Osteocyte (in vitro differentiated cells): ENCODE measurements around the gene MAST1. TPM values are rescaled to one million over a fixed set of nuclear protein-coding genes. Genes with fewer than 3 reads are reported as not detected.
A peak's percentile ranks its signal among the peaks of the same experiment; 100 is the strongest.
"Not testable (repeated sequence)": the region's sequence is repeated elsewhere in the genome, so short reads cannot be mapped to it uniquely, and the experiment has no call there.

Experiments
- DNase-seq: peaks from one replicate; pipeline ENCODE4 v3.0.0; 2021; ENCODE audit warnings: mixed read lengths; ENCODE audit not compliant: unreplicated experiment; ENCODE audit errors: extremely low spot score
- H3K27ac Mint-ChIP-seq: one replicate; pipeline ENCODE4 v1.8.0; 2021; ENCODE audit warnings: mild to moderate bottlenecking, mixed read lengths; ENCODE audit not compliant: unreplicated experiment
- H3K27me3 Mint-ChIP-seq: one replicate; pipeline ENCODE4 v1.8.0; 2021; ENCODE audit warnings: mixed read lengths; ENCODE audit not compliant: unreplicated experiment
- H3K36me3 Mint-ChIP-seq: one replicate; pipeline ENCODE4 v1.8.0; 2021; ENCODE audit warnings: mixed read lengths; ENCODE audit not compliant: unreplicated experiment
- H3K4me1 Mint-ChIP-seq: one replicate; pipeline ENCODE4 v1.8.0; 2021; ENCODE audit warnings: mixed read lengths; ENCODE audit not compliant: unreplicated experiment
- H3K4me3 Mint-ChIP-seq: one replicate; pipeline ENCODE4 v1.8.0; 2021; ENCODE audit warnings: mild to moderate bottlenecking, moderate library complexity, mixed read lengths; ENCODE audit not compliant: unreplicated experiment
- H3K9me3 Mint-ChIP-seq: one replicate; pipeline ENCODE4 v1.8.0; 2021; ENCODE audit warnings: mixed read lengths; ENCODE audit not compliant: unreplicated experiment
- total RNA-seq: library from RNA; stranded (reverse); gene quantifications from 2 replicates; pipeline ENCODE4 v1.2.1, GENCODE V29; 2021
- TF ChIP-seq, protein P1 (sequence below): fragments of 200-600 bp; sonication (generic); IDR thresholded peaks from 2 replicates; pipeline ENCODE4 v1.5.0; 2021; ENCODE audit warnings: antibody characterized with exemption, mild to moderate bottlenecking, moderate library complexity

MAST1 gene
- total RNA-seq, 1 donor from 2014 or later, result 0.32 TPM

DNA sequence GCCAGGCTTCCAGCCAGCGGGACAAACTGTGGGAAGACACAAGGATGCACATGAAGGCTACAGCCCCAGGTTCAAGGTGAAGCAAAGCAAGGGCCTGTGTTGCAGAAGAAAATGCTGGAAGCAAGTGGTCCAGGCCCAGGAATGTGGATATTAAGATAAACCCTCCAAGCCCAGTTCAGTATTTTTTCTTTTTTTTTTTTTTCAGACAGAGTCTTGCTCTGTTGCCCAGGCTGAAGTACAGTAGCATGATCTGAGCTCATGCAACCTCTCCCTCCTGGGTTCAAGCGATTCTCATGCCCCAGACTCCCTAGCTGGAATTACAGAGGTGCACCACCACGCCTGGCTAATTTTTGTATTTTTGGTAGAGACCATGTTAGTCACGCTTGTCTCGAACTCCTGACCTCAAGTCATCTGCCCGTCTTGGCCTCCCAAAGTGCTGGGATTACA, 41.2 kb upstream of the MAST1 start:
- DNase-seq, result no peak
- no peak overlapping the region for H3K4me3 Mint-ChIP-seq
- no peaks in the 10 kb centered on the region for H3K27me3 Mint-ChIP-seq
- H3K27ac Mint-ChIP-seq, result no peak overlapping the region
- H3K9me3 Mint-ChIP-seq, result no peaks in the 10 kb centered on the region
- peaks cover 28% of the 10 kb centered on the region for H3K4me1 Mint-ChIP-seq
- H3K36me3 Mint-ChIP-seq, result peaks cover 2% of the 10 kb centered on the region
- TF ChIP-seq, protein P1, sequence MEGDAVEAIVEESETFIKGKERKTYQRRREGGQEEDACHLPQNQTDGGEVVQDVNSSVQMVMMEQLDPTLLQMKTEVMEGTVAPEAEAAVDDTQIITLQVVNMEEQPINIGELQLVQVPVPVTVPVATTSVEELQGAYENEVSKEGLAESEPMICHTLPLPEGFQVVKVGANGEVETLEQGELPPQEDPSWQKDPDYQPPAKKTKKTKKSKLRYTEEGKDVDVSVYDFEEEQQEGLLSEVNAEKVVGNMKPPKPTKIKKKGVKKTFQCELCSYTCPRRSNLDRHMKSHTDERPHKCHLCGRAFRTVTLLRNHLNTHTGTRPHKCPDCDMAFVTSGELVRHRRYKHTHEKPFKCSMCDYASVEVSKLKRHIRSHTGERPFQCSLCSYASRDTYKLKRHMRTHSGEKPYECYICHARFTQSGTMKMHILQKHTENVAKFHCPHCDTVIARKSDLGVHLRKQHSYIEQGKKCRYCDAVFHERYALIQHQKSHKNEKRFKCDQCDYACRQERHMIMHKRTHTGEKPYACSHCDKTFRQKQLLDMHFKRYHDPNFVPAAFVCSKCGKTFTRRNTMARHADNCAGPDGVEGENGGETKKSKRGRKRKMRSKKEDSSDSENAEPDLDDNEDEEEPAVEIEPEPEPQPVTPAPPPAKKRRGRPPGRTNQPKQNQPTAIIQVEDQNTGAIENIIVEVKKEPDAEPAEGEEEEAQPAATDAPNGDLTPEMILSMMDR, result no peak

DNA sequence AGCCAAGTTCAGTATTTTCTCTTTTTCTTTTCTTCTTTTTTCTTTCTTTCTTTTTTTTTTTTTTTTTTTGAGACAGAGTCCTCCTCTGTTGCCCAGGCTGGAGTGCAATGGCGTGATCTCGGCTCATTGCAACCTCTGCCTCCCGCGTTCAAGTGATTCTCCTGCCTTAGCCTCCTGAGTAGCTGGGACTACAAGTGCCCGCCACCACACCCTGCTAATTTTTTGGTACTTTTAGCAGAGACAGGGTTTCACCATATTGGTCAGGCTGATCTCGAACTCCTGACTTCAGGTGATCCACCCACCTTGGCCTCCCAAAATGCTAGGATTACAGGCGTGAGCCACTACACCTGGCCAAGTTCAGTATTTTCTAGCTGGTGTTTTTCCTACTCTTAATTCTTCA, 40.7 kb upstream of the MAST1 start:
- H3K4me3 Mint-ChIP-seq, DNase-seq, H3K27ac Mint-ChIP-seq, H3K36me3 Mint-ChIP-seq, H3K27me3 Mint-ChIP-seq, H3K9me3 Mint-ChIP-seq: not testable (repeated sequence)
- peaks cover 32% of the 10 kb centered on the region for H3K4me1 Mint-ChIP-seq

DNA sequence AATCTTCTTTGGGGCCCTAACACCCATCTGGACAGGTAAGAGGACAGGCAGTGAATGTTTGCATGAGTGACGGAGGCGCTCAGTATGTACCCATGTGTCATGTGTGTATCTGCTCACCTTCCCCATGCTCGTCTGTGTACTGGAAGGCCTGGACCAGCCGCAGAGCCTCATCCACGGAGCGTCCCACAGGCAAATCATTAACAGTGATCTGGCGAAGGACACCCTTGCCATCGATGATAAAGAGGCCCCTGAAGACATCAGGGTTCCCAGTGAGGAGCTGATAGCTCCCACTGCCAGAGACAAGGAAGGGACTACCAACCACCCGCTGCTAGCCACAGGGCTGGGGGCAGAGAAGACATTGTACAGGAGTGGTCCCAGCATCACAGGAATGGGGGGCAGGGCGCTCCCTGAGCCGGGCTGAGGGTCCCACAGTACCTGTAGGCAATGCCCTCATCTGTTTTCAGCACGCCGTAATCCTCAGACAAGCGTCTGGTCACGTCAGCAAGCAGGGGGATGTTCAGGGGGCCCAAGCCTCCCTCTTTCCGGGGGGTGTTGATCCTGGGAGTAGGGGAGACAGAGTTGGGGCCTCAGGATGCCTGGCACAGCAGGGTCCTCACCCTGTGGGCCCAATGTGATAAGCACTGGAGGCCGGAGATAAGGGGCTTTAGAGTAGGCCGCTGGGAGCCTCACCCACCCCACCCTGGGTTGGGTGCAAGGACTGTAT, 38.4 kb upstream of the MAST1 start:
- H3K9me3 Mint-ChIP-seq, result no peaks in the 10 kb centered on the region
- H3K4me1 Mint-ChIP-seq, result peaks cover 25% of the 10 kb centered on the region
- TF ChIP-seq, protein P1, result no peak
- no peaks in the 10 kb centered on the region for H3K36me3 Mint-ChIP-seq
- H3K4me3 Mint-ChIP-seq, result peak overlapping the region; percentile 85
- no peak for DNase-seq
- no peaks in the 10 kb centered on the region for H3K27me3 Mint-ChIP-seq
- no peak overlapping the region for H3K27ac Mint-ChIP-seq

DNA sequence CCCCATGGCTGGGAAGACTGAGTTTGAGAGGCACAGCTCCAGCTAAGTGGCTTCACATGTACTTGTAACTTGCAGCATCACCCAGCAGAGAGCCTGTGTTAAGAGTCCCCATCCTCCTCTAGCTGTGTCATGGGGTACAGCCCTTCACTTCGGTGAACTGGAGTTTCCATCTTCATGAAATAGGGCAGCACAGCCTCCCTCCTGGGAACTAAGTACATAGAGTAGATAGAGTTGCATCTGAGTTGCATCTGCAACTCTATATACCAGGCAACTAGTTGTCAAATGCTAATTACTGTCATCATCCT, 37.9 kb upstream of the MAST1 start:
- Mint-ChIP-seq H3K9me3 (no peaks in the 10 kb centered on the region), H3K4me1 (peaks cover 24% of the 10 kb centered on the region), H3K27me3 (no peaks in the 10 kb centered on the region), H3K27ac (no peak overlapping the region), H3K4me3 (peak overlapping the region; percentile 85), H3K36me3 (no peaks in the 10 kb centered on the region)
- TF ChIP-seq, protein P1, result no peak
- DNase-seq, result no peak

DNA sequence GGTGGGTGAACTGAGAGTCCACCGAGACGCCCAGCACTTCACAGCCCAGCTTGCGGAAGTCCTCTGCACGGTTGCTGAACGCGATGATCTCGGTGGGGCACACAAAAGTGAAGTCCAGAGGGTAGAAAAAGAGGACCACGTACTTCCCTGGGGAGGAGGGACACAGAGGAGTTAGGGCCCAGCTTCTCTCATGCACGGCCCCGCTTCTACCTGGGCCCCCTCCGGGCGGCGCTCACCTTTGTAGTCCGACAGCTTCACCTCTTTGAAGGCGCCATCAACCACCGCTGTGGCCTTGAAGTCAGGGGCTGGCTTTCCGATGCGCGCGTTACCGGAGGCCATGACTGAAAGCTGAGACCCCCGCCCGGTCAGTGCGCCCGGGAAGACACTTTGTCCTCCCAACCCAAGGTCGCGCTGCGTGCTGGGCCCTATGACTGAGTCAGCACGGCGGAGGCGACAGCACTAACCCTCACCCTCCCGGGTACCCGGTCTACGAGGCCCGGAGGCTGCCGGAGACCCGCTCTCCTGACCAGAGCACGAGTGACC, 37.3 kb upstream of the MAST1 start:
- no peak for DNase-seq
- Mint-ChIP-seq H3K27ac (peak overlapping the region; percentile 31), H3K4me1 (peaks cover 22% of the 10 kb centered on the region), H3K36me3 (no peaks in the 10 kb centered on the region), H3K27me3 (no peaks in the 10 kb centered on the region), H3K4me3 (peak overlapping the region; percentile 85), H3K9me3 (no peaks in the 10 kb centered on the region)
- TF ChIP-seq, protein P1, result no peak
